Memory B cell (primary cell): ENCODE results near the gene TRUB1.
"Not testable (repeated sequence)": the region's sequence is repeated elsewhere in the genome, so short reads cannot be mapped to it uniquely, and the experiment has no call there.

Source experiments
- ATAC-seq: fragments of 150-1000 bp; cut with Tn5 transposase; 2 replicates; pipeline ENCODE4 v1.10.0; 2021; ENCODE audit warnings: low read depth, mild to moderate bottlenecking, moderate library complexity
- DNase-seq, 2 donors: peaks; one replicate each; pipeline ENCODE4 v3.0.0; 2022; ENCODE audit warnings: low spot score in 2 of 2
- H3K27ac Mint-ChIP-seq: one replicate; pipeline ENCODE4 v1.8.0; 2022; ENCODE audit warnings: mild to moderate bottlenecking, moderate library complexity, mixed read lengths
- H3K27me3 Mint-ChIP-seq: one replicate; pipeline ENCODE4 v1.8.0; 2022; ENCODE audit warnings: mixed read lengths
- H3K36me3 Mint-ChIP-seq: one replicate; pipeline ENCODE4 v1.8.0; 2022; ENCODE audit warnings: mild to moderate bottlenecking, mixed read lengths
- H3K4me1 Mint-ChIP-seq: one replicate; pipeline ENCODE4 v1.8.0; 2022; ENCODE audit warnings: mixed read lengths
- H3K4me3 Mint-ChIP-seq: one replicate; pipeline ENCODE4 v1.8.0; 2022; ENCODE audit warnings: mild to moderate bottlenecking, moderate library complexity, mixed read lengths
- H3K9me3 Mint-ChIP-seq: one replicate; pipeline ENCODE4 v1.8.0; 2022; ENCODE audit warnings: mixed read lengths

The TRUB1 gene

GRCh38 chr10:114937962-114938855, at the start of gene TRUB1:
Gene TRUB1, plus strand, starts transcription at chr10:114938195. Its CDS starts 59 bp downstream, at chr10:114938254.
- DNase-seq (peak; percentile 78 to 79), ATAC-seq (peak; percentile 100)
- Mint-ChIP-seq H3K36me3 (no peaks in the 10 kb centered on the region), H3K27me3 (no peaks in the 10 kb centered on the region), H3K4me1 (peaks cover 13% of the 10 kb centered on the region), H3K9me3 (no peaks in the 10 kb centered on the region), H3K27ac (peak within 1 kb of the TSS; percentile 91), H3K4me3 (peak within 1 kb of the TSS; percentile 95)

GRCh38 chr10:114893251-114893650, 44.7 kb upstream of the TRUB1 start:
- ATAC-seq, result no peak
- peaks cover 2% of the 10 kb centered on the region for H3K27me3 Mint-ChIP-seq
- DNase-seq, result no peak
- no peaks in the 10 kb centered on the region for H3K4me1 Mint-ChIP-seq
- H3K9me3 Mint-ChIP-seq, result no peaks in the 10 kb centered on the region
- H3K27ac Mint-ChIP-seq, result no peak overlapping the region
- no peaks in the 10 kb centered on the region for H3K36me3 Mint-ChIP-seq
- no peak overlapping the region for H3K4me3 Mint-ChIP-seq

- no peaks in the 10 kb centered on the region for H3K36me3 Mint-ChIP-seq
- H3K27ac Mint-ChIP-seq, result no peak overlapping the region
- H3K4me3 Mint-ChIP-seq, result no peak overlapping the region
- peaks cover 3% of the 10 kb centered on the region for H3K27me3 Mint-ChIP-seq
- no peaks in the 10 kb centered on the region for H3K9me3 Mint-ChIP-seq
- no peak for DNase-seq
- H3K4me1 Mint-ChIP-seq, result no peaks in the 10 kb centered on the region
- ATAC-seq, result no peak
These were observed 43.1 kb upstream of the TRUB1 start for GRCh38 chr10:114894911-114895310.

- ATAC-seq, DNase-seq, H3K27me3 Mint-ChIP-seq, H3K27ac Mint-ChIP-seq, H3K4me3 Mint-ChIP-seq, H3K36me3 Mint-ChIP-seq, H3K4me1 Mint-ChIP-seq, H3K9me3 Mint-ChIP-seq: not testable (repeated sequence)
These were observed 41.0 kb upstream of the TRUB1 start for GRCh38 chr10:114897011-114897410.

- H3K4me3 Mint-ChIP-seq, result no peak overlapping the region
These were observed 40.4 kb upstream of the TRUB1 start for GRCh38 chr10:114897593-114897992.

GRCh38 chr10:114899982-114900381, 38.0 kb upstream of the TRUB1 start:
- H3K4me3 Mint-ChIP-seq, result no peak overlapping the region

More at GRCh38 chr10:114897593-114897992, 40.4 kb upstream of the TRUB1 start:
- Mint-ChIP-seq H3K4me1 (no peaks in the 10 kb centered on the region), H3K27me3 (peaks cover 3% of the 10 kb centered on the region), H3K27ac (no peak overlapping the region), H3K9me3 (no peaks in the 10 kb centered on the region), H3K36me3 (no peaks in the 10 kb centered on the region)
- DNase-seq, result no peak
- no peak for ATAC-seq

GRCh38 chr10:114900658-114901057, 37.3 kb upstream of the TRUB1 start:
- no peak for DNase-seq
- Mint-ChIP-seq H3K27ac (no peak overlapping the region), H3K4me1 (no peaks in the 10 kb centered on the region), H3K4me3 (no peak overlapping the region), H3K36me3 (no peaks in the 10 kb centered on the region), H3K27me3 (peaks cover 1% of the 10 kb centered on the region), H3K9me3 (no peaks in the 10 kb centered on the region)
- no peak for ATAC-seq

More at GRCh38 chr10:114899982-114900381, 38.0 kb upstream of the TRUB1 start:
- peaks cover 1% of the 10 kb centered on the region for H3K27me3 Mint-ChIP-seq
- no peaks in the 10 kb centered on the region for H3K36me3 Mint-ChIP-seq
- H3K27ac Mint-ChIP-seq, result no peak overlapping the region
- DNase-seq (no peak), ATAC-seq (no peak)
- H3K9me3 Mint-ChIP-seq, result no peaks in the 10 kb centered on the region
- no peaks in the 10 kb centered on the region for H3K4me1 Mint-ChIP-seq

- DNase-seq (no peak), ATAC-seq (no peak)
- Mint-ChIP-seq H3K27ac (no peak overlapping the region), H3K36me3 (no peaks in the 10 kb centered on the region), H3K9me3 (no peaks in the 10 kb centered on the region), H3K4me3 (no peak overlapping the region), H3K27me3 (peaks cover 1% of the 10 kb centered on the region), H3K4me1 (no peaks in the 10 kb centered on the region)
These were observed 35.8 kb upstream of the TRUB1 start for GRCh38 chr10:114902151-114902550.

- DNase-seq (no peak), ATAC-seq (no peak)
- peaks cover 3% of the 10 kb centered on the region for H3K9me3 Mint-ChIP-seq
- no peaks in the 10 kb centered on the region for H3K4me1 Mint-ChIP-seq
- peaks cover 1% of the 10 kb centered on the region for H3K27me3 Mint-ChIP-seq
- no peaks in the 10 kb centered on the region for H3K36me3 Mint-ChIP-seq
- H3K4me3 Mint-ChIP-seq, result no peak overlapping the region
- H3K27ac Mint-ChIP-seq, result no peak overlapping the region
These were observed 32.5 kb upstream of the TRUB1 start for GRCh38 chr10:114905450-114905849.

- peaks cover 3% of the 10 kb centered on the region for H3K9me3 Mint-ChIP-seq
- no peaks in the 10 kb centered on the region for H3K4me1 Mint-ChIP-seq
- H3K27me3 Mint-ChIP-seq, result peaks cover 1% of the 10 kb centered on the region
- no peak overlapping the region for H3K4me3 Mint-ChIP-seq
- no peaks in the 10 kb centered on the region for H3K36me3 Mint-ChIP-seq
- no peak for ATAC-seq
- DNase-seq, result no peak
- H3K27ac Mint-ChIP-seq, result no peak overlapping the region
These were observed 31.0 kb upstream of the TRUB1 start for GRCh38 chr10:114906981-114907380.

- ATAC-seq, result no peak
These were observed 29.1 kb upstream of the TRUB1 start for GRCh38 chr10:114908896-114909295.

GRCh38 chr10:114911052-114911711, 26.8 kb upstream of the TRUB1 start:
- H3K4me3 Mint-ChIP-seq, result no peak overlapping the region
- ATAC-seq (no peak), DNase-seq (no peak)
- no peaks in the 10 kb centered on the region for H3K4me1 Mint-ChIP-seq
- H3K9me3 Mint-ChIP-seq, result peaks cover 3% of the 10 kb centered on the region
- peaks cover 1% of the 10 kb centered on the region for H3K27me3 Mint-ChIP-seq
- no peak overlapping the region for H3K27ac Mint-ChIP-seq
- no peaks in the 10 kb centered on the region for H3K36me3 Mint-ChIP-seq

More at GRCh38 chr10:114908896-114909295, 29.1 kb upstream of the TRUB1 start:
- no peaks in the 10 kb centered on the region for H3K36me3 Mint-ChIP-seq
- no peak overlapping the region for H3K27ac Mint-ChIP-seq
- H3K4me1 Mint-ChIP-seq, result no peaks in the 10 kb centered on the region
- peaks cover 3% of the 10 kb centered on the region for H3K9me3 Mint-ChIP-seq
- peaks cover 1% of the 10 kb centered on the region for H3K27me3 Mint-ChIP-seq
- no peak for DNase-seq
- H3K4me3 Mint-ChIP-seq, result no peak overlapping the region

- H3K27me3 Mint-ChIP-seq, result peaks cover 3% of the 10 kb centered on the region
- H3K4me1 Mint-ChIP-seq, result no peaks in the 10 kb centered on the region
- H3K9me3 Mint-ChIP-seq, result peaks cover 3% of the 10 kb centered on the region
- no peaks in the 10 kb centered on the region for H3K36me3 Mint-ChIP-seq
- no peak overlapping the region for H3K4me3 Mint-ChIP-seq
- DNase-seq, result no peak
- ATAC-seq, result no peak
- no peak overlapping the region for H3K27ac Mint-ChIP-seq
These were observed 26.1 kb upstream of the TRUB1 start for GRCh38 chr10:114911801-114912469.

- peaks cover 3% of the 10 kb centered on the region for H3K27me3 Mint-ChIP-seq
- H3K36me3 Mint-ChIP-seq, result no peaks in the 10 kb centered on the region
- no peak overlapping the region for H3K4me3 Mint-ChIP-seq
- ATAC-seq (no peak), DNase-seq (no peak)
- H3K9me3 Mint-ChIP-seq, result peaks cover 3% of the 10 kb centered on the region
- H3K27ac Mint-ChIP-seq, result no peak overlapping the region
- H3K4me1 Mint-ChIP-seq, result no peaks in the 10 kb centered on the region
These were observed 25.5 kb upstream of the TRUB1 start for GRCh38 chr10:114912470-114912859.
